ENCODE measurements around the gene CCDC175. TPM values are rescaled to one million over a fixed set of nuclear protein-coding genes. Genes with fewer than 3 reads are reported as not detected.

The CCDC175 gene
- total RNA-seq (2014; rRNA removed; shearing (Covaris generic)) (not detected in 2 replicates), total RNA-seq (2022) (not detected in 2 replicates), Bru-seq, nascent RNA (percentile 2 among the genes with signal in this experiment), BruChase-seq, experiment 1, labeled RNA remaining after a 6-hour chase (not detected), BruChase-seq, experiment 2, labeled RNA remaining after a 2-hour chase (percentile 8 among the genes with signal in this experiment)
- long read RNA-seq, result 0 reads

GRCh38 chr14:59576332-59577294, at the start of gene CCDC175:
TSS of gene CCDC175 (minus strand) at chr14:59576812. CDS start at chr14:59576775, 37 bp downstream.
- no TSS peak for BruUV-seq (replicated peaks)
- Histone ChIP-seq H3K9me3 (ENCODE audit: low read length) (no peaks in the 10 kb centered on the region), H3K9me2 (ENCODE audit: insufficient read depth, low read length) (no peaks in the 10 kb centered on the region), H2AFZ (ENCODE audit: low read length) (peak within 1 kb of the TSS; percentile 62; the same call in 1 of the 2 replicates), H3K4me3 (ENCODE audit: low read depth, low read length, poor library complexity, severe bottlenecking) (peak within 1 kb of the TSS; percentile 41), H3K4me2 (ENCODE audit: low read length) (peak within 1 kb of the TSS; percentile 61), H3K27ac (ENCODE audit: low read depth, low read length, poor library complexity, severe bottlenecking) (no peak within 1 kb of the TSS), H3K4me1 (ENCODE audit: insufficient read depth, low read length, poor library complexity, severe bottlenecking) (no peaks in the 10 kb centered on the region), H3K79me2 (ENCODE audit: insufficient read depth, low read depth, low read length) (no peaks in the 10 kb centered on the region), H3K36me3 (ENCODE audit: insufficient read depth, low read length) (no peaks in the 10 kb centered on the region), H4K20me1 (ENCODE audit: insufficient read depth, low read length) (no peaks in the 10 kb centered on the region)
- TF ChIP-seq CTCF (conservative IDR thresholded peaks at IDR 0.05; ENCODE audit: low read length) (peak; percentile 88), EZH2phosphoT487 (IDR thresholded peaks at IDR 0.05; ENCODE audit: borderline replicate concordance, low read depth, low read length) (no peak)
- intact Hi-C loops (cut with micrococcal nuclease; ENCODE audit: unreplicated experiment), result loop anchor here (1.0 to 5.0 kb wide), 2 partner anchors 449 to 548 kb away; no protein-coding TSS in a partner anchor
- DNase-seq (ENCODE audit: low spot score), result peak; percentile 81
- ChIA-PET CTCF (ENCODE audit: unreplicated experiment) (interaction anchor here (1.0 kb wide), 1 partner anchor 16 kb away, joined by 4 read pairs; no protein-coding TSS in a partner anchor), POLR2A (interaction anchor here (0.6 kb wide), 2 partner anchors 52 to 1789 kb away, joined by 3 read pairs; no protein-coding TSS in a partner anchor)

GRCh38 chr14:59622631-59623030, 46.0 kb upstream of the CCDC175 start:
- H3K9me3 ChIP-seq (ENCODE audit: low read length), result no peaks in the 10 kb centered on the region
- no TSS peak for BruUV-seq (replicated peaks)
- H3K79me2 ChIP-seq (ENCODE audit: insufficient read depth, low read depth, low read length), result no peaks in the 10 kb centered on the region
- no peaks in the 10 kb centered on the region for H4K20me1 ChIP-seq (ENCODE audit: insufficient read depth, low read length)
- no peaks in the 10 kb centered on the region for H3K36me3 ChIP-seq (ENCODE audit: insufficient read depth, low read length)
- no peaks in the 10 kb centered on the region for H3K9me2 ChIP-seq (ENCODE audit: insufficient read depth, low read length)
- ChIA-PET POLR2A (interaction anchor here (1.0 kb wide), 1 partner anchor 846 kb away, joined by 3 read pairs; no protein-coding TSS in a partner anchor), CTCF (ENCODE audit: unreplicated experiment) (no interaction called here)
- no peak overlapping the region for H3K4me2 ChIP-seq (ENCODE audit: low read length)
- intact Hi-C loops (cut with micrococcal nuclease; ENCODE audit: unreplicated experiment), result no loop called here
- H3K4me3 ChIP-seq (ENCODE audit: low read depth, low read length, poor library complexity, severe bottlenecking), result no peak overlapping the region
- no peak overlapping the region for H3K27ac ChIP-seq (ENCODE audit: low read depth, low read length, poor library complexity, severe bottlenecking)
- TF ChIP-seq CTCF (conservative IDR thresholded peaks at IDR 0.05; ENCODE audit: low read length), result no peak
- no peak for TF ChIP-seq EZH2phosphoT487 (IDR thresholded peaks at IDR 0.05; ENCODE audit: borderline replicate concordance, low read depth, low read length)
- no peak for DNase-seq (ENCODE audit: low spot score)
- no peaks in the 10 kb centered on the region for H3K4me1 ChIP-seq (ENCODE audit: insufficient read depth, low read length, poor library complexity, severe bottlenecking)
- no peak overlapping the region for H2AFZ ChIP-seq (ENCODE audit: low read length)
